ENCODE measurements around the gene TRIM2. TPM values are rescaled to one million over a fixed set of nuclear protein-coding genes. Genes with fewer than 3 reads are reported as not detected.

The TRIM2 gene
- total and polyA plus RNA-seq, 8 donors: 11.0 to 39.2 (median 21.4) TPM

DNA sequence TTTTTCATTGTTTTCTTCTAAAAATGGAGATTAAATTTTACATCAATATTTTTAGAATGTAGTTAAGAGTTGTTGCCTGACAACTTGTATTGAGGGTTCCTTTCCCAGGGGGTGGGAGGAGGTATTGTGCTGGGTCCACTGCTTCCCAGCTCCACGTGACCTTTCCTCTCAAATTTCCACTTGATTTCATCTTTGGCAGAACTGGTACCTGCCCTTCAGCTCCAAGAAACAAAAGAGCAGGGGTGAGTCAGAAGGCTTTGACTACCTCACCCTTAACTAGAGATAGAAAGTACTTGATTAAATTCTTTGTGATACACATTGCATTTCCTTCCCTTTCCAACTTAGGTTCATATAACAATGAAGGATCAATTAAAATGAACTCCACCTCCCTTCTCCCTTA lies 19.7 kb downstream of the TRIM2 start:
- WGBS, 2 donors: 29 to 41% methylated on average over 1 of the region's 1 CpG

DNA sequence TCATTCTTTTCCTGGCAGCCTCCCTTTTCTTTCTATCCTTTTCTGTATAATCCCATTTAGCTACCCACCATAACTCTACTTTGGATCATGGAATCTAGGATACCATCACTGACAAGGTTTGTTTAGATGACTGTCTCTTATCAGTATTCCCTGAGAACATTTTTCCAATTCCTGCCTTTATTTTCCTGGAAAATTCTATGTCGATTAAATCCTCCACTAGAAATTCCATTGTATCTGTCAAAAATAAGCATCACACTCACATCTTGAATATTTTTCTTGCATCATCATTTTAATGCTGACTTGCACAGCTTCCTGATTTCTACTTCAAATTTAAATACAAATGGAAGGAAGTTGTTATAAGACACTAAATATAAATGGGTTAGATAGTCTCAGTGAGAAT lies 20.2 kb downstream of the TRIM2 start:
- intact Hi-C loops (cut with DNase I): no loop called here
- no peaks in the 10 kb centered on the region for H3K9me3 ChIP-seq
- no peak overlapping the region for H3K27ac ChIP-seq
- DNase-seq: no peak
- peaks cover 5 to 17% (median 14%) of the 10 kb centered on the region in 3 donors for H3K4me1 ChIP-seq
- FAIRE-seq: no peak
- H3K4me3 ChIP-seq: no peak overlapping the region
- ATAC-seq: no peak
- TF ChIP-seq, protein P1, sequence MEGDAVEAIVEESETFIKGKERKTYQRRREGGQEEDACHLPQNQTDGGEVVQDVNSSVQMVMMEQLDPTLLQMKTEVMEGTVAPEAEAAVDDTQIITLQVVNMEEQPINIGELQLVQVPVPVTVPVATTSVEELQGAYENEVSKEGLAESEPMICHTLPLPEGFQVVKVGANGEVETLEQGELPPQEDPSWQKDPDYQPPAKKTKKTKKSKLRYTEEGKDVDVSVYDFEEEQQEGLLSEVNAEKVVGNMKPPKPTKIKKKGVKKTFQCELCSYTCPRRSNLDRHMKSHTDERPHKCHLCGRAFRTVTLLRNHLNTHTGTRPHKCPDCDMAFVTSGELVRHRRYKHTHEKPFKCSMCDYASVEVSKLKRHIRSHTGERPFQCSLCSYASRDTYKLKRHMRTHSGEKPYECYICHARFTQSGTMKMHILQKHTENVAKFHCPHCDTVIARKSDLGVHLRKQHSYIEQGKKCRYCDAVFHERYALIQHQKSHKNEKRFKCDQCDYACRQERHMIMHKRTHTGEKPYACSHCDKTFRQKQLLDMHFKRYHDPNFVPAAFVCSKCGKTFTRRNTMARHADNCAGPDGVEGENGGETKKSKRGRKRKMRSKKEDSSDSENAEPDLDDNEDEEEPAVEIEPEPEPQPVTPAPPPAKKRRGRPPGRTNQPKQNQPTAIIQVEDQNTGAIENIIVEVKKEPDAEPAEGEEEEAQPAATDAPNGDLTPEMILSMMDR (IDR thresholded peaks at IDR 0.05): no peak
- no peaks in the 10 kb centered on the region for H3K36me3 ChIP-seq
- 82 to 94% methylated on average over 1 of the region's 1 CpG for WGBS, 2 donors
- no peaks in the 10 kb centered on the region for H3K27me3 ChIP-seq

More for the DNA sequence above, 19.7 kb downstream of the TRIM2 start:
- FAIRE-seq (no peak), DNase-seq (no peak), ATAC-seq (peak; percentile 27 to 49 (median 34))
- intact Hi-C loops (cut with DNase I): no loop called here
- Histone ChIP-seq H3K9me3 (no peaks in the 10 kb centered on the region), H3K27ac (peak overlapping the region in 1 of 4 donors; percentile 85), H3K27me3 (no peaks in the 10 kb centered on the region), H3K36me3 (no peaks in the 10 kb centered on the region), H3K4me1 (peaks cover 7 to 18% (median 14%) of the 10 kb centered on the region in 3 donors), H3K4me3 (peak overlapping the region in 2 of 4 donors; percentile 38 to 56)
- TF ChIP-seq, protein P1 (IDR thresholded peaks at IDR 0.05): no peak

DNA sequence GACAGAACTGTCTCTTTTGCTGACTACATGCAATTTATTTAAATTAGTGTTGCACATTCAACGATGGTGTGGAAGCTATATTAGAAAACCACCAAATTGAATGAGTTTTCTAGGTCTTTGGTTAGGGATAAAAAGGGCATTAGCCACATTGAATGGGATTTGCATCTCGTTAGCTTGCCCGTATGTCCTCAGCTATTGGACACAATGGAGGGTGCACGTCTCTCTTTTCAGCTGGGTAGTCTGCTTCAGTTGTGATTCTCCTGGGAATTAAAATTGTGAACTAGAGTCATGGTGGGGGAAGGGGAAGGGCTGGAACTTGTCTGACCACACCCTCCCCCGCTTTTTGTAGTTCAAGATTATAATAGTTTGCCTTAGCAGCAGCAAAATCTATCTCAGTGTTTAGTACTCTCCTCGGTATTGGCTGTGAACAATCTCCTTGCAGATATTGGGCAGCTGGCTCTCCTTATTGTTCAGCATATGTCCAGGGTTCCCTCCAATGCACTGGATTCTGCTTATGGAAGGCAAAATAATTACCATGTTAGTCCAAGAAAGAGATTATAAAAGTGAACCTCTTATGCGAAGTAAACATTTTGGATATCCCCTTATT lies 23.3 kb downstream of the TRIM2 start:
- no peak for ATAC-seq

DNA sequence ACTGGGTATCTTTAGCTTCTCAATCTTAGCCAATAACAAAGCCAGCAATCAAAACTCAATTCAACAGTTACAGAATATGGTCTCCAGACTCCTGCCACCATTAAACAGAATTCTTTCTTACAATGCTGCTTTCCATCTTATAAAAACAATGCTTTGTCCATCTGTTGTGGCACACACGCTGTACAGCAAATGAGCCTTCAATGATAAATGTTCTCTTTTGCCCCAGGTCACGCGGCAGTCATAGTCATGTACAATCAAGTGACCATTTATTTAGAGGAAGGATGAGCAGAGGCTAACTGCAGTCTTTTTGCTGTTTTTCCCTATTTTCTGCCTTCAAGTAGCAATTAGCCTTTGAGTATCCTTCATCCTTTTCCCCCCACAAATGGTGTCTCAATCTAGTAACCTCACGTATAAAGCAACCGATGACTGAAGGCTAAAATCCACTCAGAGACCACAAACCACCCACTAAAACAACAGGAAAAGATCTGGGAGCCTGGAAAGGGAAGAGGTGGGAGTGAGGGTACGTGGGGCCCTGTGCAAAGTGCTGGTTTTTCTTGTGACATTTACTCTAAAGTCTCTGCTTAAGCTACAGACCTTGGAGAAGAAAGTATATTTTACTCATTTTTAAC lies 24.4 kb downstream of the TRIM2 start:
- DNase-seq: no peak
- no peak for FAIRE-seq
- TF ChIP-seq, protein P1 (IDR thresholded peaks at IDR 0.05): no peak
- Histone ChIP-seq H3K9me3 (no peaks in the 10 kb centered on the region), H3K4me3 (no peak overlapping the region), H3K36me3 (no peaks in the 10 kb centered on the region), H3K4me1 (peaks cover 5 to 16% (median 5%) of the 10 kb centered on the region in 3 donors), H3K27me3 (no peaks in the 10 kb centered on the region), H3K27ac (no peak overlapping the region)
- intact Hi-C loops (cut with DNase I): no loop called here
- WGBS, 2 donors: 78 to 85% methylated on average over 6 of the region's 6 CpGs
- no peak for ATAC-seq

More for the DNA sequence above, 23.3 kb downstream of the TRIM2 start:
- H3K4me1 ChIP-seq: peaks cover 5 to 9% (median 5%) of the 10 kb centered on the region in 3 donors
- no peak for FAIRE-seq
- no peak overlapping the region for H3K4me3 ChIP-seq
- no peaks in the 10 kb centered on the region for H3K27me3 ChIP-seq
- H3K36me3 ChIP-seq: no peaks in the 10 kb centered on the region
- 86 to 87% methylated on average over 7 of the region's 7 CpGs for WGBS, 2 donors
- intact Hi-C loops (cut with DNase I): no loop called here
- DNase-seq: no peak
- no peak overlapping the region for H3K27ac ChIP-seq
- no peaks in the 10 kb centered on the region for H3K9me3 ChIP-seq
- TF ChIP-seq, protein P1 (IDR thresholded peaks at IDR 0.05): no peak

DNA sequence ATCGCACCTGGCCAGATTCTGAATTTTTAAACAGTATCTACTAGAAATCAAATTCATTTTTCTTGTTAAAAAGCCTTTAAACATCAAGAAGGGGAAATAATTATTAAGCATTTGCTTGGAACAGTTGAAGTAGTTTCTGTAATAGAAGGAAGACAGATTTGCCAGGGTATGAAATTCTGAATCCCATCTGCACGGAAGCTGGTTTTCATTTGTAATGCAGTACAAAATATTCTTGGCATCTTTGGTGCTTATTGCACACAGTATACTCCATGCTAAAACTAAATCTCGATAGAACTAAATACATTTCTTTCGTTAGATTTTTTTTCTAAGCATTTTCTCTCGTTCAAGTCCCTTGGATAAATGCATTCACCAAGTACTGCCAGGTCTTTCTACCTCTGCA lies 25.3 kb downstream of the TRIM2 start:
- no peak for ATAC-seq

More for the DNA sequence above, 25.3 kb downstream of the TRIM2 start:
- intact Hi-C loops (cut with DNase I): no loop called here
- TF ChIP-seq, protein P1 (IDR thresholded peaks at IDR 0.05): no peak
- FAIRE-seq (no peak), DNase-seq (no peak)
- Histone ChIP-seq H3K4me3 (no peak overlapping the region), H3K36me3 (no peaks in the 10 kb centered on the region), H3K9me3 (no peaks in the 10 kb centered on the region), H3K4me1 (peaks cover 0 to 21% (median 5%) of the 10 kb centered on the region in 3 donors), H3K27me3 (no peaks in the 10 kb centered on the region), H3K27ac (no peak overlapping the region)
- 94 to 99% methylated on average over 5 of the region's 5 CpGs for WGBS, 2 donors
